ENCODE measurements around the gene SRP14.

DNA sequence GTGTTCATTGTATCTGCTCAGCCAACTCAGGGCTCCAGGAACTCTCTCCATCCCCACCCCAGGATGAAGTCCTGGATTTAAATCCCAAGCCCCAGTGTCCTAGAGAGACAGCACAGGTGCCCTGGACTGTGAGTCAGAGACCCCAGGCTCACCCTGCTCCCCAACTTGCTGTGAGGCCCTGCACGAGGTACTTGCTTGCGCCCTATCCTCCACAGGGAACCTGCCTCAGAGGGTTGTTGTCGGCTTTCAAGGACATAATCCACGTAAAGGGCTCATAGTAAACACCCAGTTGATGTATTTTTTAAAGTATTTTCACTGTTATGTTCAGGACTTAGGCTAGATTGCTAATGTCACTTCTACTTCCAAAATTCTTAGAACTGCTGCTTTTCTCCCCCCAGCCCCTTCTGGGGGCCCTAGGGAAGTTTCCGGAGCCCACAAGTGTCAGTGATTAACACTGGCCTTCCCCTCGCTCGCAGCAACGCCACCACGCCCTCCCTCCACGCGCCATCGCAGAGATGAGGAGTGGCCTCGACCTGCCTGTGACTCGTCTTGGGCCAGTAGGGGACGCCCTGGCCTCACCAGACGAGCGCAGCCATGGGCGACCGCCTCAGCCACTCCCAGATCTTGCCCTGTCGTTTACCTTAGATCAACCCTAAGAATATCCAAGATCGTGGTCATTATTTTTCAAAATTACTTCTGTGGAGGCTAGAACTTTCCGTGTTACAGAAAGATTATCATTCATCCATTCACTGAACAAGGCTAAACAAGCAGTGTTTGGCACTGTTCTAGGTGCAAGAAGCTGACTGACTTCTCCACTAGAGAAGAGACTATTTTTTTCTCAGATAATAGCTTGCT is 6.0 kb upstream of the SRP14 start:
- TF ChIP-seq POLR2AphosphoS5 (IDR thresholded peaks at IDR 0.05; ENCODE audit: insufficient read depth in 1 of 2, low read depth in 1 of 2) = peak; percentile 59 to 81
- TF ChIP-seq POLR2A (IDR thresholded peaks at IDR 0.05) = no peak
